HEK293T (cell line): ENCODE results near the gene UTS2R.

Experiments
- CTCF ChIA-PET: fragments of 350-600 bp; formaldehyde crosslinking; extraction: SDS; loops from one replicate; lab custom pipeline; 2021; ENCODE audit warnings: antibody characterized with exemption, inconsistent platforms; lab: Yijun Ruan, JAX
- POLR2A ChIA-PET: fragments of 350-600 bp; formaldehyde crosslinking; extraction: SDS; loops from one replicate; lab custom pipeline; 2020; ENCODE audit warnings: antibody characterized with exemption, inconsistent platforms; lab: Yijun Ruan, JAX
- DNase-seq: peaks from one replicate; pipeline ENCODE4 v3.0.0; 2012; ENCODE audit warnings: mixed read lengths; ENCODE audit errors: extremely low spot score
- ARNT ChIP-seq: fragments of 450-650 bp; IDR thresholded peaks from 2 replicates; pipeline ENCODE4 v1.6.1; 2017; ENCODE audit warnings: mild to moderate bottlenecking
- BHLHE40 ChIP-seq: fragments of 450-650 bp; IDR thresholded peaks from 2 replicates; pipeline ENCODE4 v1.6.1; 2016; ENCODE audit warnings: mild to moderate bottlenecking, moderate library complexity, borderline replicate concordance
- CTBP1 ChIP-seq: fragments of 450-650 bp; IDR thresholded peaks from 2 replicates; pipeline ENCODE4 v1.6.1; 2016; ENCODE audit warnings: borderline replicate concordance
- ELF4 ChIP-seq: fragments of 450-650 bp; IDR thresholded peaks from 2 replicates; pipeline ENCODE4 v1.6.1; 2017; ENCODE audit warnings: antibody characterized with exemption
- FOXA1 ChIP-seq: fragments of 450-650 bp; IDR thresholded peaks from 2 replicates; pipeline ENCODE4 v1.6.1; 2016; ENCODE audit warnings: mild to moderate bottlenecking
- FOXK2 ChIP-seq: fragments of 450-650 bp; IDR thresholded peaks from 2 replicates; pipeline ENCODE4 v1.6.1; 2016; ENCODE audit warnings: mild to moderate bottlenecking
- FOXM1 ChIP-seq: fragments of 450-650 bp; IDR thresholded peaks from 2 replicates; pipeline ENCODE4 v1.6.1; 2017; ENCODE audit warnings: mild to moderate bottlenecking, borderline replicate concordance
- HDGF ChIP-seq: fragments of 450-650 bp; IDR thresholded peaks from 2 replicates; pipeline ENCODE4 v1.6.1; 2017; ENCODE audit warnings: antibody characterized with exemption, borderline replicate concordance
- L3MBTL2 ChIP-seq: fragments of 450-650 bp; conservative IDR thresholded peaks from 2 replicates; pipeline ENCODE4 v1.6.1; 2016; ENCODE audit warnings: mild to moderate bottlenecking
- LEF1 ChIP-seq: fragments of 450-650 bp; IDR thresholded peaks from 2 replicates; pipeline ENCODE4 v1.6.1; 2017; ENCODE audit warnings: mild to moderate bottlenecking, borderline replicate concordance
- NFRKB ChIP-seq: fragments of 450-650 bp; IDR thresholded peaks from 2 replicates; pipeline ENCODE4 v1.6.1; 2016; ENCODE audit warnings: mild to moderate bottlenecking, moderate library complexity
- SP1 ChIP-seq: fragments of 450-650 bp; IDR thresholded peaks from 2 replicates; pipeline ENCODE4 v1.6.1; 2017
- SUZ12 ChIP-seq: fragments of 450-650 bp; IDR thresholded peaks from 2 replicates; pipeline ENCODE4 v1.6.1; 2016; ENCODE audit warnings: mild to moderate bottlenecking
- TARDBP ChIP-seq: fragments of 450-650 bp; IDR thresholded peaks from 2 replicates; pipeline ENCODE4 v1.6.1; 2016
- ZNF384 ChIP-seq: fragments of 450-650 bp; IDR thresholded peaks from 2 replicates; pipeline ENCODE4 v1.6.1; 2016
- TF ChIP-seq, protein P1 (sequence below): fragments of 450-650 bp; IDR thresholded peaks from 2 replicates; pipeline ENCODE4 v1.6.1; 2016

Gene UTS2R

DNA sequence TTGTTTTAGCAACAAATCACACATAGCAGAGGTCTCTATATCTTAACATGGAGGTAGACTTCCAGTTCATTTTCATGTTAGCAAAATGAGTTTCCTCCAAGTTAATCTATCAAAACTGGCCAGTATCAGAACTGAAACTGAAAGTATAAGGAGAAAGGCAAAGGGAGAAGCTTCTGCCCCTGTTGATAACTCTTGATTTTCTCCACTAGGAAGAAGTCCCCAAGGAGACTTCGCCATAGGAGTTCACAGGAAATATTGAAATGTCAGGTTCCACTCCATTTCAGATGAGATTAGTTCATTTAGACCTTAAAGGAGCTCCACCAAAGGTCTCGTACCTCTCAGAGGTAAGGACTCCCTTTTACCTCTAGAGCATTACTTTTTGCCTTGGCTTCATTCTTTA lies 48.0 kb downstream of the UTS2R start:
- CTCF ChIA-PET = interaction anchor here (0.6 kb wide), 1 partner anchor 30 kb away, joined by 3 read pairs; no protein-coding TSS in a partner anchor
- POLR2A ChIA-PET = interaction anchor here (1.1 kb wide), 1 partner anchor 26 kb away, joined by 3 read pairs; no protein-coding TSS in a partner anchor
- TF ChIP-seq L3MBTL2 (no peak), FOXK2 (no peak), ARNT (no peak), ELF4 (no peak), SUZ12 (no peak), NFRKB (no peak), ZNF384 (no peak), FOXA1 (no peak)
- TF ChIP-seq, protein P1, sequence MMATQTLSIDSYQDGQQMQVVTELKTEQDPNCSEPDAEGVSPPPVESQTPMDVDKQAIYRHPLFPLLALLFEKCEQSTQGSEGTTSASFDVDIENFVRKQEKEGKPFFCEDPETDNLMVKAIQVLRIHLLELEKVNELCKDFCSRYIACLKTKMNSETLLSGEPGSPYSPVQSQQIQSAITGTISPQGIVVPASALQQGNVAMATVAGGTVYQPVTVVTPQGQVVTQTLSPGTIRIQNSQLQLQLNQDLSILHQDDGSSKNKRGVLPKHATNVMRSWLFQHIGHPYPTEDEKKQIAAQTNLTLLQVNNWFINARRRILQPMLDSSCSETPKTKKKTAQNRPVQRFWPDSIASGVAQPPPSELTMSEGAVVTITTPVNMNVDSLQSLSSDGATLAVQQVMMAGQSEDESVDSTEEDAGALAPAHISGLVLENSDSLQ = no peak
- DNase-seq = no peak

DNA sequence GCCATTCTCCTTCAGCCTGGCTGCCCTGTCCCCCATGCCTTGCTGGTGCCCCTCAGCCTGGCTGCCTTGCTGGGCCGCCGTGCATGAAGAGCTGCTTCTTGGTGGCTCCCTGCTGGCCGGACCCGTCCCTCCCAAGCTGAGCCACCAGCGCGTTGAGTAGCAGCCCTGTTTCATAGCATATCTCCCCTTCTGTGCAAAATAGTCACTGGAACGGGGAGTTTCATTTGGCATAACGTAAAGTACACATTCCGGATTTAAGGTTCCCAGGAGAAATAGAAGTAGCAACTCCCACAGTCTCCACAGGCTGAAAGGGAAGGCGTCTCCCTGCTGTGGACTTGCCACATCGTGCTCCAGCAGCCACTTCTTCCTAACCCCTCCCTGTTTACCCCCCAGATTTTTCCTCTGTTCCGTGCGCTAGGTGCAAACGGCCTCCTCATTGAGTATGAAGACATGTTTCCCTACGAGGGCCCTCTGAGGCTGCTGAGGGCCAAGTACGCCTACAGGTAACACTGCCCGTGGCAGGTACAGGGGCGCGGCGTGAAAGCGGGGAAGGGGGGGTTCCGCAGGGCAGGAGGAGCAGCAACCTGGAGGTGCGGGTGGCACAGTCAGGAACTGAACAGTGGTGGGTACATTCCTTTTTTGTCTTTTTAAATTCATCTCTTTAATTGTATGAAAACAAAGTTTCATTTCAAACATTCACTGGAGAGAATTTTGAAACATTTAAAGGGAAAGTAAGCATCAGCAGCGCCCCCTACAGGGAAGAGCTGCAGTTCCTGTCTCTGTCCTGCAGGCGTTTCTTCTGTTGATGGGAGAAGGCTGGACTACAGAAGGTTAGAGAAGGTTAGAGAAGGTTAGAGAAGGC lies 52.7 kb downstream of the UTS2R start:
- DNase-seq = peak; percentile 55
- TF ChIP-seq, protein P1 = no peak
- TF ChIP-seq BHLHE40 (no peak), ARNT (no peak), TARDBP (no peak), SP1 (no peak), NFRKB (no peak), FOXA1 (no peak), HDGF (no peak), SUZ12 (no peak), ZNF384 (no peak), LEF1 (no peak), L3MBTL2 (no peak), FOXK2 (no peak), ELF4 (no peak), FOXM1 (no peak)
- POLR2A ChIA-PET = interaction anchor here (0.7 kb wide), 1 partner anchor 47 kb away, joined by 3 read pairs; no protein-coding TSS in a partner anchor
- CTCF ChIA-PET = interaction anchor here (0.8 to 1.0 kb wide), 3 partner anchors 12 to 70 kb away, joined by 3 to 4 read pairs (median 3); no protein-coding TSS in a partner anchor

DNA sequence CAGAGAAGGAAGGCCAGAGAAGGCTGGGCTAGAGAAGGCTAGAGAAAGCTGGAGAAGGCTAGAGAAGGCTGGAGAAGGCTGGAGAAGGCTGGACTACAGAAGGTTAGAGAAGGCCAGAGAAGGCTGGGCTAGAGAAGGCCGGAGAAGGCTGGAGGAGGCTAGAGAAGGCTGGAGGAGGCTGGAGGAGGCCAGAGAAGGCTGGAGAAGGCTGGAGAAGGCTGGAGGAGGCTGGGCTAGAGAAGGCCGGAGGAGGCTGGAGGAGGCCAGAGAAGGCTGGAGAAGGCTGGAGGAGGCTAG lies 53.2 kb downstream of the UTS2R start:
- TF ChIP-seq FOXM1 (no peak), CTBP1 (no peak), SP1 (no peak), HDGF (no peak), ARNT (no peak), L3MBTL2 (no peak), BHLHE40 (no peak), SUZ12 (no peak)
- POLR2A ChIA-PET = interaction anchor here (0.7 kb wide), 1 partner anchor 47 kb away, joined by 3 read pairs; no protein-coding TSS in a partner anchor
- no peak for DNase-seq
- CTCF ChIA-PET = interaction anchor here (0.8 to 1.0 kb wide), 3 partner anchors 11 to 70 kb away, joined by 3 to 4 read pairs (median 3); no protein-coding TSS in a partner anchor
